ENCODE measurements around the gene CD63.

The CD63 gene

DNA sequence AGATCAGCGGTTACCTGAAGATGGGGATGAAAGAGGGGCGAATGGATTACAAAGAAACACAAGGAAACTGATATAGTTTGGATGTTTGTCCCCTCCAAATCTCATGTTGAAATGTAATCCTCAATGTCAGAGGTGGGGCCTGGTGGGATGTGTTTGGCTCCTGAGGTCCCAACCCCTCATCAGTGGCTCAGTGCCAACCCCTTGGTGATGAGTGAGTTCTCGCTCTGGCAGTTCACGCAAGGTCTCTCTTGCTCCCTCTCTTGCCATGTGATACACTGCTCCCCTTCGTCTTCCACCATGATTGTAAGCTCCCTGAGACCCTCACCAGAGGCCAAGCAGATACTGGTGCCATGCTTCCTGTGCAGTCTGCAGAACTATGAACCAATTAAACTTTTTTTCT, 49.1 kb downstream of the CD63 start:
- TF ChIP-seq CTCF (IDR thresholded peaks at IDR 0.05; ENCODE audit: low read depth, low read length, missing control alignments) = no peak
- DNase-seq (ENCODE audit: extremely low read depth, low read depth) = no peak
- H3K4me3 ChIP-seq (replicated peaks; ENCODE audit: low read depth, low read length) = no peak overlapping the region

- no peak overlapping the region for H3K4me3 ChIP-seq (replicated peaks; ENCODE audit: low read depth, low read length)
- DNase-seq (ENCODE audit: extremely low read depth, low read depth) = no peak
- TF ChIP-seq CTCF (IDR thresholded peaks at IDR 0.05; ENCODE audit: low read depth, low read length, missing control alignments) = no peak
These were observed 52.1 kb downstream of the CD63 start for GRCh38 chr12:55676707-55677106.

DNA sequence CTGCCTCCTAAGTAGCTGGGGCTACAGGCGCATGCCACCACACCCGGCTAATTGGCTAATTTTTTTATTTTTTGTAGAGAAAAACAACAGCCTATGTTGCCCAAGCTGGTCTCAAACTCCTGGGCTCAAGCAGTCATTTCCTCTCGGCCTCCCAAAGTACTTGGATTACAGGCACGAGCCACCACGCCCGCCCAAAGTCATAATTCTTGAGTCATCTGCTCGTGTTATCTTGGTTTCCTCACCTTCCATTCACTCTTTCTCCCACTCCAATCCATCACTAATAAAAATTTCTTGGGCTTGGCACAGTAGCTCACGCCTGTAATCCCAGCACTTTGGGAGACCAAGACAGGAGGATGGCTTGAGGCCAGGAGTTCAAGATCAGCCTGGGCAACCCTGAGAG, 53.1 kb downstream of the CD63 start:
- no peak for TF ChIP-seq CTCF (IDR thresholded peaks at IDR 0.05; ENCODE audit: low read depth, low read length, missing control alignments)
- H3K4me3 ChIP-seq (replicated peaks; ENCODE audit: low read depth, low read length) = no peak overlapping the region
- DNase-seq (ENCODE audit: extremely low read depth, low read depth) = no peak
